WTC11 (cell line): ENCODE results near the gene SFT2D3. TPM values are rescaled to one million over a fixed set of nuclear protein-coding genes. Genes with fewer than 3 reads are reported as not detected.

Experiments used
- ATAC-seq: fragments of 200-7000 bp; cut with Tn5 transposase; 2 replicates; pipeline ENCODE4 v1.10.0; 2021; ENCODE audit warnings: mild to moderate bottlenecking, moderate library complexity
- Bru-seq: library from RNA; stranded (reverse); fragments of 400-500 nt; gene quantifications from one replicate; lab custom pipeline; 2021; lab: Mats Ljungman, UMichigan
- CTCF ChIA-PET: fragments of 300-600 bp; sonication (Branson Sonifier 250); formaldehyde crosslinking; loops from one replicate; lab custom pipeline; 2021; ENCODE audit warnings: antibody characterized with exemption; lab: Charles Lee
- POLR2A ChIA-PET: fragments of 350-600 bp; sonication (Branson Sonifier 250); formaldehyde crosslinking; loops from one replicate; lab custom pipeline; 2021; ENCODE audit warnings: antibody characterized with exemption; lab: Charles Lee
- DNase-seq: peaks from one replicate; pipeline ENCODE4 v3.0.0; 2021; ENCODE audit warnings: low spot score
- H3K27ac Mint-ChIP-seq: 2 replicates; pipeline ENCODE4 v1.8.0; 2021; ENCODE audit warnings: mixed read lengths
- H3K27me3 Mint-ChIP-seq: 2 replicates; pipeline ENCODE4 v1.8.0; 2021; ENCODE audit warnings: low read depth, mild to moderate bottlenecking, moderate library complexity, mixed read lengths
- H3K36me3 Mint-ChIP-seq: 2 replicates; pipeline ENCODE4 v1.8.0; 2021; ENCODE audit warnings: mixed read lengths
- H3K4me1 Mint-ChIP-seq: 2 replicates; pipeline ENCODE4 v1.8.0; 2022; ENCODE audit warnings: mixed read lengths
- H3K4me3 Mint-ChIP-seq: 2 replicates; pipeline ENCODE4 v1.8.0; 2021; ENCODE audit warnings: mild to moderate bottlenecking, moderate library complexity, mixed read lengths
- H3K9me3 Mint-ChIP-seq: 2 replicates; pipeline ENCODE4 v1.8.0; 2021; ENCODE audit warnings: mixed read lengths
- ATF1 ChIP-seq: sonication (generic); formaldehyde crosslinking; IDR thresholded peaks from 2 replicates; pipeline ENCODE4 v1.8.1; 2023; ENCODE audit warnings: mild to moderate bottlenecking, moderate library complexity, missing genetic modification reagents
- E2F4 ChIP-seq: sonication (generic); formaldehyde crosslinking; IDR thresholded peaks from 2 replicates; pipeline ENCODE4 v1.8.1; 2022; ENCODE audit warnings: low read depth, mild to moderate bottlenecking, moderate library complexity, missing genetic modification reagents, borderline replicate concordance
- E2F5 ChIP-seq: sonication (generic); formaldehyde crosslinking; IDR thresholded peaks from 2 replicates; pipeline ENCODE4 v1.8.1; 2022; ENCODE audit warnings: mild to moderate bottlenecking, moderate library complexity, missing genetic modification reagents
- ESRRA ChIP-seq: sonication (generic); formaldehyde crosslinking; IDR thresholded peaks from 2 replicates; pipeline ENCODE4 v1.8.1; 2022; ENCODE audit warnings: mild to moderate bottlenecking, missing genetic modification reagents, borderline replicate concordance
- FOXK1 ChIP-seq: sonication (generic); formaldehyde crosslinking; IDR thresholded peaks from 2 replicates; pipeline ENCODE4 v1.8.0; 2022; ENCODE audit warnings: mild to moderate bottlenecking, moderate library complexity, missing genetic modification reagents
- GABPB1 ChIP-seq: sonication (generic); formaldehyde crosslinking; IDR thresholded peaks from 2 replicates; pipeline ENCODE4 v1.8.1; 2023; ENCODE audit warnings: mild to moderate bottlenecking, missing genetic modification reagents
- IRF1 ChIP-seq: sonication (generic); formaldehyde crosslinking; IDR thresholded peaks from 2 replicates; pipeline ENCODE4 v1.8.0; 2023; ENCODE audit warnings: missing genetic modification reagents
- KAT7 ChIP-seq: sonication (generic); formaldehyde crosslinking; IDR thresholded peaks from 2 replicates; pipeline ENCODE4 v1.8.1; 2023; ENCODE audit warnings: missing genetic modification reagents, mild to moderate bottlenecking, borderline replicate concordance
- MAX ChIP-seq: sonication (generic); formaldehyde crosslinking; IDR thresholded peaks from 2 replicates; pipeline ENCODE4 v1.8.0; 2022; ENCODE audit warnings: mild to moderate bottlenecking, missing genetic modification reagents
- MXD4 ChIP-seq: fragments of 250-450 bp; sonication (Bioruptor Pico); IDR thresholded peaks from 2 replicates; pipeline ENCODE4 v1.8.0; 2021; ENCODE audit warnings: mild to moderate bottlenecking, moderate library complexity, borderline replicate concordance
- MYBL2 ChIP-seq: sonication (generic); formaldehyde crosslinking; IDR thresholded peaks from 2 replicates; pipeline ENCODE4 v1.8.1; 2023; ENCODE audit warnings: mild to moderate bottlenecking, moderate library complexity, missing genetic modification reagents
- NFYB ChIP-seq: sonication (generic); formaldehyde crosslinking; conservative IDR thresholded peaks from 2 replicates; pipeline ENCODE4 v1.8.0; 2022; ENCODE audit warnings: low read depth, missing genetic modification reagents
- SP1 ChIP-seq: sonication (generic); formaldehyde crosslinking; conservative IDR thresholded peaks from 2 replicates; pipeline ENCODE4 v1.8.1; 2022; ENCODE audit warnings: missing genetic modification reagents
- STAT6 ChIP-seq: sonication (generic); formaldehyde crosslinking; conservative IDR thresholded peaks from 2 replicates; pipeline ENCODE4 v1.8.1; 2023; ENCODE audit warnings: mild to moderate bottlenecking, low read depth, missing genetic modification reagents, moderate library complexity
- TEAD1 ChIP-seq: sonication (generic); formaldehyde crosslinking; IDR thresholded peaks from 2 replicates; pipeline ENCODE4 v1.8.0; 2022; ENCODE audit warnings: mild to moderate bottlenecking, missing genetic modification reagents
- USF1 ChIP-seq: sonication (generic); formaldehyde crosslinking; IDR thresholded peaks from 2 replicates; pipeline ENCODE4 v1.8.0; 2022; ENCODE audit warnings: mild to moderate bottlenecking, missing genetic modification reagents
- ZMAT4 ChIP-seq: fragments of 250-450 bp; sonication (Bioruptor Pico); IDR thresholded peaks from 2 replicates; pipeline ENCODE4 v1.9.0; 2021; ENCODE audit warnings: mild to moderate bottlenecking
- ZNF219 ChIP-seq: sonication (generic); formaldehyde crosslinking; IDR thresholded peaks from 2 replicates; pipeline ENCODE4 v1.8.0; 2023; ENCODE audit warnings: missing genetic modification reagents, mild to moderate bottlenecking, borderline replicate concordance
- ZNF232 ChIP-seq: sonication (generic); formaldehyde crosslinking; IDR thresholded peaks from 2 replicates; pipeline ENCODE4 v1.8.0; 2022; ENCODE audit warnings: mild to moderate bottlenecking, missing genetic modification reagents
- ZNF281 ChIP-seq: sonication (generic); formaldehyde crosslinking; IDR thresholded peaks from 2 replicates; pipeline ENCODE4 v1.8.0; 2023; ENCODE audit warnings: mild to moderate bottlenecking, missing genetic modification reagents
- ZNF423 ChIP-seq: fragments of 250-450 bp; sonication (Bioruptor Pico); IDR thresholded peaks from 2 replicates; pipeline ENCODE4 v2.1.2; 2022; ENCODE audit warnings: mild to moderate bottlenecking, moderate library complexity
- ZNF425 ChIP-seq: fragments of 250-450 bp; sonication (Bioruptor Pico); conservative IDR thresholded peaks from 2 replicates; pipeline ENCODE4 v1.9.0; 2021; ENCODE audit warnings: mild to moderate bottlenecking
- ZNF671 ChIP-seq: fragments of 250-450 bp; sonication (Bioruptor Pico); IDR thresholded peaks from 2 replicates; pipeline ENCODE4 v1.8.0; 2021; ENCODE audit warnings: mild to moderate bottlenecking
- long read RNA-seq, 3 experiments: library from RNA in 1 of 3; library from capped mRNA in 1 of 3; library from polyadenylated mRNA in 1 of 3; unstranded in 2 of 3; stranded (forward) in 1 of 3; transcript quantifications; one replicate each; pipeline ENCODE4 v2.0.0, GENCODE V29; 2021
- total RNA-seq: library from RNA; stranded (reverse); gene quantifications from 3 replicates; pipeline ENCODE4 v1.2.3, GENCODE V29; 2021

Gene SFT2D3
- total RNA-seq (9.2 to 10.5 TPM (median 9.8 TPM) in 3 replicates), Bru-seq, nascent RNA (percentile 89 among the genes with signal in this experiment)
- long read RNA-seq, experiment 1, transcript SFT2D3-201 (1 exons, 3,735 nt) = major isoform, 84 of 84 reads
- long read RNA-seq, experiment 1, partial matches to known transcripts = 0 of 84 reads
- long read RNA-seq, experiment 1, other reads (novel, unspliced or antisense) = 0 of 84 reads
- long read RNA-seq, experiment 2, transcript SFT2D3-201 (1 exons, 3,735 nt) = major isoform, 31 of 31 reads
- long read RNA-seq, experiment 2, partial matches to known transcripts = 0 of 31 reads
- long read RNA-seq, experiment 2, other reads (novel, unspliced or antisense) = 0 of 31 reads
- long read RNA-seq, experiment 3 = 0 reads

- Mint-ChIP-seq H3K36me3 (peaks cover 15% of the 10 kb centered on the region), H3K27me3 (peaks cover 36% of the 10 kb centered on the region), H3K4me1 (peaks cover 28% of the 10 kb centered on the region), H3K9me3 (no peaks in the 10 kb centered on the region), H3K27ac (peak within 1 kb of the TSS; percentile 97), H3K4me3 (peak within 1 kb of the TSS; percentile 87)
- ATAC-seq (peak; percentile 79), DNase-seq (peak; percentile 89)
- POLR2A ChIA-PET = interaction anchor here (0.5 to 2.0 kb wide), 4 partner anchors 26 to 429 kb away, joined by 3 to 6 read pairs (median 5); partner anchors contain the start of genes IWS1 and LIMS2
- CTCF ChIA-PET = interaction anchor here (4.7 kb wide), 1 partner anchor 110 kb away, joined by 35 read pairs; no protein-coding TSS in a partner anchor
- no peak for TF ChIP-seq E2F4 (CRISPR knock-in tag)
- TF ChIP-seq SP1 = peak; percentile 34; the same call in 1 of the 2 replicates
- peak; percentile 75 for TF ChIP-seq MAX (CRISPR knock-in tag)
- no peak for TF ChIP-seq KAT7 (CRISPR knock-in tag)
- peak; percentile 41; the same call in 1 of the 2 replicates for TF ChIP-seq USF1
- TF ChIP-seq ZNF425 (CRISPR knock-in tag) = no peak
- 0 out of 2 replicates have a peak, but pooled peaks have one; percentile 15 for TF ChIP-seq ATF1 (CRISPR knock-in tag)
- TF ChIP-seq ZNF671 = no peak
- TF ChIP-seq ZNF232 (CRISPR knock-in tag) = 0 out of 2 replicates have a peak, but pooled peaks have one; percentile 5
- TF ChIP-seq STAT6 (CRISPR knock-in tag) = no peak
- TF ChIP-seq NFYB (CRISPR knock-in tag) = peak; percentile 65; the same call in 1 of the 2 replicates
- 0 out of 2 replicates have a peak, but pooled peaks have one; percentile 21 for TF ChIP-seq MYBL2 (CRISPR knock-in tag)
- no peak; the same call in 1 of the 2 replicates for TF ChIP-seq ZNF219 (CRISPR knock-in tag)
- no peak for TF ChIP-seq ESRRA (CRISPR knock-in tag)
- TF ChIP-seq ZNF281 (CRISPR knock-in tag) = no peak
- no peak for TF ChIP-seq MXD4 (CRISPR knock-in tag)
- TF ChIP-seq GABPB1 (CRISPR knock-in tag) = peak; percentile 54; the same call in 1 of the 2 replicates
- TF ChIP-seq TEAD1 = peak; percentile 77; the same call in 1 of the 2 replicates
- no peak; the same call in 1 of the 2 replicates for TF ChIP-seq E2F5
- TF ChIP-seq IRF1 (CRISPR knock-in tag) = no peak
- TF ChIP-seq FOXK1 = peak; percentile 39; the same call in 1 of the 2 replicates
- TF ChIP-seq ZMAT4 (CRISPR knock-in tag) = no peak
- TF ChIP-seq ZNF423 = no peak
Measured at GRCh38 chr2:127701193-127701650, at the start of gene SFT2D3. Gene SFT2D3 (plus strand): TSS chr2:127701497. CDS start chr2:127701529, 32 bp downstream.
